OCI-LY1 (cell line): ENCODE results near the gene SIX2.

Source experiments
- H2AFZ ChIP-seq: fragments of 200-600 bp; sonication (generic), shearing (Covaris generic); 2 replicates; pipeline ENCODE4 v1.6.0; 2014; ENCODE audit warnings: antibody characterized with exemption, mild to moderate bottlenecking, low read length
- H3F3A ChIP-seq: fragments of 200-600 bp; sonication (generic), shearing (Covaris generic); 2 replicates; pipeline ENCODE4 v1.6.0; 2014; ENCODE audit warnings: mild to moderate bottlenecking, antibody characterized with exemption, low read length, moderate library complexity; ENCODE audit not compliant: insufficient read depth
- H3K27ac ChIP-seq: fragments of 200-600 bp; sonication (generic); 2 replicates; pipeline ENCODE4 v1.5.1; 2014; ENCODE audit warnings: low read length, mixed run types, mild to moderate bottlenecking, low read depth; ENCODE audit not compliant: poor library complexity, severe bottlenecking
- H3K27me3 ChIP-seq: fragments of 200-600 bp; sonication (generic); 2 replicates; pipeline ENCODE4 v1.6.0; 2014; ENCODE audit warnings: antibody characterized with exemption, mild to moderate bottlenecking, low read length, moderate library complexity; ENCODE audit not compliant: insufficient read depth
- H3K36me3 ChIP-seq: fragments of 200-600 bp; sonication (generic); 2 replicates; pipeline ENCODE4 v1.6.1; 2014; ENCODE audit warnings: mild to moderate bottlenecking, antibody characterized with exemption, low read length, moderate library complexity, mixed read lengths; ENCODE audit not compliant: insufficient read depth
- H3K4me1 ChIP-seq: fragments of 200-600 bp; sonication (generic); 2 replicates; pipeline ENCODE4 v1.5.1; 2014; ENCODE audit warnings: mild to moderate bottlenecking, low read length, moderate library complexity; ENCODE audit not compliant: insufficient read depth, severe bottlenecking
- H3K4me2 ChIP-seq: fragments of 200-600 bp; sonication (generic), shearing (Covaris generic); 2 replicates; pipeline ENCODE4 v1.6.1; 2014; ENCODE audit warnings: low read length
- H3K4me3 ChIP-seq: fragments of 200-600 bp; sonication (generic); 2 replicates; pipeline ENCODE4 v1.5.1; 2014; ENCODE audit warnings: low read length, low read depth, mild to moderate bottlenecking, mixed read lengths; ENCODE audit not compliant: poor library complexity, severe bottlenecking
- H3K79me2 ChIP-seq: fragments of 200-600 bp; shearing (Covaris generic); 2 replicates; pipeline ENCODE4 v1.6.1; 2016; ENCODE audit warnings: mixed run types, low read length, mixed read lengths; ENCODE audit not compliant: insufficient read depth
- H3K9ac ChIP-seq: fragments of 200-600 bp; sonication (generic), shearing (Covaris generic); 2 replicates; pipeline ENCODE4 v1.6.1; 2014; ENCODE audit warnings: mild to moderate bottlenecking, low read length, mixed read lengths
- H3K9me2 ChIP-seq: fragments of 200-600 bp; sonication (generic), shearing (Covaris generic); 2 replicates; pipeline ENCODE4 v1.6.1; 2014; ENCODE audit warnings: low read depth, mild to moderate bottlenecking, low read length, mixed read lengths
- H3K9me3 ChIP-seq: fragments of 200-600 bp; shearing (Covaris generic); 2 replicates; pipeline ENCODE4 v1.6.1; 2014; ENCODE audit warnings: low read length, mixed read lengths
- H4K20me1 ChIP-seq: fragments of 200-600 bp; sonication (generic), shearing (Covaris generic); 2 replicates; pipeline ENCODE4 v1.6.0; 2016; ENCODE audit warnings: mild to moderate bottlenecking, low read length; ENCODE audit not compliant: insufficient read depth
- CTCF ChIP-seq: fragments of 200-600 bp; sonication (generic), shearing (Covaris generic); IDR thresholded peaks from 2 replicates; pipeline ENCODE4 v1.5.1; 2017; ENCODE audit warnings: mild to moderate bottlenecking, antibody characterized with exemption, low read length, moderate library complexity, mixed read lengths
- EZH2 ChIP-seq: fragments of 200-600 bp; sonication (generic), shearing (Covaris generic); IDR thresholded peaks from 2 replicates; pipeline ENCODE4 v1.8.0; 2017; ENCODE audit warnings: borderline replicate concordance, mixed run types, mild to moderate bottlenecking, antibody characterized with exemption, low read length, moderate library complexity, mixed read lengths

The SIX2 gene

GRCh38 chr2:45052388-45052928 lies 43.2 kb upstream of the SIX2 start:
- TF ChIP-seq CTCF (no peak), EZH2 (no peak)
- H3K79me2 ChIP-seq, result no peaks in the 10 kb centered on the region
- H3K9me3 ChIP-seq, result no peaks in the 10 kb centered on the region
- no peak overlapping the region for H2AFZ ChIP-seq
- H3K9ac ChIP-seq, result no peak overlapping the region
- H3F3A ChIP-seq, result no peaks in the 10 kb centered on the region
- no peak overlapping the region for H3K4me2 ChIP-seq
- no peaks in the 10 kb centered on the region for H3K36me3 ChIP-seq
- no peaks in the 10 kb centered on the region for H3K4me1 ChIP-seq
- no peak overlapping the region for H3K27ac ChIP-seq
- H4K20me1 ChIP-seq, result no peaks in the 10 kb centered on the region
- H3K27me3 ChIP-seq, result no peaks in the 10 kb centered on the region
- H3K9me2 ChIP-seq, result no peaks in the 10 kb centered on the region
- H3K4me3 ChIP-seq, result no peak overlapping the region

- Histone ChIP-seq H3K4me3 (no peak overlapping the region), H3K27me3 (no peaks in the 10 kb centered on the region), H3K9ac (no peak overlapping the region), H3K4me1 (no peaks in the 10 kb centered on the region), H2AFZ (no peak overlapping the region), H3K9me3 (no peaks in the 10 kb centered on the region), H3K27ac (no peak overlapping the region), H3K36me3 (no peaks in the 10 kb centered on the region), H3K79me2 (no peaks in the 10 kb centered on the region), H3K9me2 (no peaks in the 10 kb centered on the region), H4K20me1 (no peaks in the 10 kb centered on the region), H3K4me2 (no peak overlapping the region), H3F3A (no peaks in the 10 kb centered on the region)
- TF ChIP-seq CTCF, result no peak
Measured at GRCh38 chr2:45049569-45050336, 40.5 kb upstream of the SIX2 start.

- Histone ChIP-seq H4K20me1 (no peaks in the 10 kb centered on the region), H3K79me2 (no peaks in the 10 kb centered on the region), H3F3A (no peaks in the 10 kb centered on the region), H2AFZ (no peak overlapping the region), H3K4me3 (no peak overlapping the region), H3K4me2 (no peak overlapping the region), H3K36me3 (no peaks in the 10 kb centered on the region), H3K27ac (no peak overlapping the region), H3K9ac (no peak overlapping the region), H3K4me1 (no peaks in the 10 kb centered on the region), H3K9me2 (no peaks in the 10 kb centered on the region), H3K9me3 (no peaks in the 10 kb centered on the region), H3K27me3 (no peaks in the 10 kb centered on the region)
- TF ChIP-seq EZH2 (no peak), CTCF (no peak)
Measured at GRCh38 chr2:45047301-45047700, 38.0 kb upstream of the SIX2 start.
